Measurements from ENCODE around the gene STRN3. TPM values are rescaled to one million over a fixed set of nuclear protein-coding genes. Genes with fewer than 3 reads are reported as not detected.
A peak's percentile ranks its signal among the peaks of the same experiment; 100 is the strongest.

STRN3 gene
- total RNA-seq, 2 donors from 2014 or later = 18.1 to 18.9 TPM

DNA sequence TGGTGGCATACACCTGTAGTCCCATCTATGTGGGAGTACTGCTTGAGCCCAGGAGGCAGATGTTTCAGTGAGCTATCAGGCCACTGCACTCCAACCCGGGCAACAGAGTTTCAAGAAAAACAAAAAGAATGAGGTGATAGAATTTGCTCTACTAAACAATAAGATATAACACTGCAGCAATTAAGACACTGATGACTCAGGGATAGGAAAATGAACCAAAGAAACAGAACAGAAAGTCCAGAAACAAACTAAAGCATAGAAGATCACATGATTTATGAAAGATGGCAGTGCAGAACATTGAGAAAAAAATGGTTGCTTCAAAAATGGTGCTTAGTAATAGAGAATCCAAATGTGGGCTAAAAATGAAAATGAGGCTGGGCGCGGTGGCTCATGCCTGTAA lies 66.0 kb downstream of the STRN3 start:
- no peak overlapping the region for H3K27ac ChIP-seq
- no peak for DNase-seq
- H3K9me3 ChIP-seq = no peaks in the 10 kb centered on the region
- no peak for ATAC-seq
- 95 to 100% methylated on average over 3 of the region's 3 CpGs for WGBS, 2 donors
- H3K36me3 ChIP-seq (replicated peaks in 1 of 2; ENCODE audit: insufficient read depth in 1 of 2, low read depth in 2 of 2) = no peaks in the 10 kb centered on the region
- no peak overlapping the region for H3K4me3 ChIP-seq
- no peaks in the 10 kb centered on the region for H3K27me3 ChIP-seq
- H3K4me1 ChIP-seq = peaks cover 19% of the 10 kb centered on the region
- intact Hi-C loops (cut with DNase I) = no loop called here
- TF ChIP-seq POLR2A (IDR thresholded peaks at IDR 0.05) = no peak
- TF ChIP-seq, protein P1, sequence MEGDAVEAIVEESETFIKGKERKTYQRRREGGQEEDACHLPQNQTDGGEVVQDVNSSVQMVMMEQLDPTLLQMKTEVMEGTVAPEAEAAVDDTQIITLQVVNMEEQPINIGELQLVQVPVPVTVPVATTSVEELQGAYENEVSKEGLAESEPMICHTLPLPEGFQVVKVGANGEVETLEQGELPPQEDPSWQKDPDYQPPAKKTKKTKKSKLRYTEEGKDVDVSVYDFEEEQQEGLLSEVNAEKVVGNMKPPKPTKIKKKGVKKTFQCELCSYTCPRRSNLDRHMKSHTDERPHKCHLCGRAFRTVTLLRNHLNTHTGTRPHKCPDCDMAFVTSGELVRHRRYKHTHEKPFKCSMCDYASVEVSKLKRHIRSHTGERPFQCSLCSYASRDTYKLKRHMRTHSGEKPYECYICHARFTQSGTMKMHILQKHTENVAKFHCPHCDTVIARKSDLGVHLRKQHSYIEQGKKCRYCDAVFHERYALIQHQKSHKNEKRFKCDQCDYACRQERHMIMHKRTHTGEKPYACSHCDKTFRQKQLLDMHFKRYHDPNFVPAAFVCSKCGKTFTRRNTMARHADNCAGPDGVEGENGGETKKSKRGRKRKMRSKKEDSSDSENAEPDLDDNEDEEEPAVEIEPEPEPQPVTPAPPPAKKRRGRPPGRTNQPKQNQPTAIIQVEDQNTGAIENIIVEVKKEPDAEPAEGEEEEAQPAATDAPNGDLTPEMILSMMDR (IDR thresholded peaks at IDR 0.05) = no peak

- H3K9me3 ChIP-seq = no peaks in the 10 kb centered on the region
- TF ChIP-seq, protein P1 (IDR thresholded peaks at IDR 0.05) = no peak
- no peak for TF ChIP-seq POLR2A (IDR thresholded peaks at IDR 0.05)
- H3K27ac ChIP-seq = peak overlapping the region in 2 of 4 donors; percentile 37 to 38
- DNase-seq (no peak), ATAC-seq (no peak)
- H3K27me3 ChIP-seq = no peaks in the 10 kb centered on the region
- no peaks in the 10 kb centered on the region for H3K36me3 ChIP-seq (replicated peaks in 1 of 2; ENCODE audit: insufficient read depth in 1 of 2, low read depth in 2 of 2)
- WGBS, 2 donors = 85 to 90% methylated on average over 10 of the region's 10 CpGs
- H3K4me3 ChIP-seq = no peak overlapping the region
- peaks cover 19% of the 10 kb centered on the region for H3K4me1 ChIP-seq
- intact Hi-C loops (cut with DNase I) = no loop called here
These were observed 67.4 kb downstream of the STRN3 start for GRCh38 chr14:30958555-30959407.

- WGBS, 2 donors = 15 to 17% methylated on average over 5 of the region's 5 CpGs
- no peaks in the 10 kb centered on the region for H3K9me3 ChIP-seq
- peak; percentile 93 for ATAC-seq
- intact Hi-C loops (cut with DNase I) = no loop called here
- DNase-seq = peak; percentile 43 to 72 (median 66)
- peak overlapping the region in 2 of 4 donors; percentile 37 to 38 for H3K27ac ChIP-seq
- H3K4me1 ChIP-seq = peaks cover 19% of the 10 kb centered on the region
- H3K36me3 ChIP-seq (replicated peaks in 1 of 2; ENCODE audit: insufficient read depth in 1 of 2, low read depth in 2 of 2) = peaks cover 0 to 3% of the 10 kb centered on the region in 2 donors
- TF ChIP-seq, protein P1 (IDR thresholded peaks at IDR 0.05) = no peak
- H3K4me3 ChIP-seq = no peak overlapping the region
- no peaks in the 10 kb centered on the region for H3K27me3 ChIP-seq
These were observed 68.3 kb downstream of the STRN3 start for GRCh38 chr14:30957813-30958370.

DNA sequence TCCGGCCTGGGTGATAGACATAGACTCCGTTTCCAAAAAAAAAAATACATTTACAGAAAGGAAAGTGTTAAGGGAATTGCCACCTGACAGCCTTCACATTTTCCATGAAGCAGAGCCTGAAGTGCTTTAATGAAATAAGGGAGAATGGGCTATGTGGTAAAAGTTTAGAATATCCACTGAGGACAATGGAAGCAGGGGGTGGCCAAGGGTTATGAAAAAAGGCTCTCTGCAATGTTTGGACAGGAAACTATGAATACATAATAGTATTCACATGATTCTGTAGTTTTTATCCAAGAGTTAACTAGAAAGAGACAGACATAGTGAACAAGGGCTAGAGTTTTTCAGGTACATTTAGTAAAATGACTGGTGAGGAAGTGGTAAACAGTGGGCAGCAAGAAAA lies 76.5 kb downstream of the STRN3 start:
- no peak for ATAC-seq
- no peaks in the 10 kb centered on the region for H3K9me3 ChIP-seq
- no peaks in the 10 kb centered on the region for H3K27me3 ChIP-seq
- no peak overlapping the region for H3K4me3 ChIP-seq
- DNase-seq = no peak
- TF ChIP-seq, protein P1 (IDR thresholded peaks at IDR 0.05) = no peak
- no peak for TF ChIP-seq POLR2A (IDR thresholded peaks at IDR 0.05)
- H3K36me3 ChIP-seq (replicated peaks in 1 of 2; ENCODE audit: insufficient read depth in 1 of 2, low read depth in 2 of 2) = peaks cover 5 to 14% of the 10 kb centered on the region in 2 donors
- WGBS, 2 donors = 92 to 93% methylated on average over 2 of the region's 2 CpGs
- intact Hi-C loops (cut with DNase I) = no loop called here
- no peaks in the 10 kb centered on the region for H3K4me1 ChIP-seq
- H3K27ac ChIP-seq = no peak overlapping the region
